Liver (tissue), 9 donors: ENCODE measurements around the gene UBR3. TPM values are rescaled to one million over a fixed set of nuclear protein-coding genes. Genes with fewer than 3 reads are reported as not detected.

ENCODE experiments used
- DNase-seq: peaks from one replicate; pipeline ENCODE4 v3.0.0-alpha.2; 2017; ENCODE audit warnings: low spot score
- H3K27ac ChIP-seq, 2 donors: one replicate each; pipeline ENCODE4 v1.7.0; 2013; ENCODE audit warnings: inconsistent platforms in 2 of 2, low read length in 2 of 2, control low read depth in 1 of 2, low read depth in 1 of 2, mild to moderate bottlenecking in 1 of 2
- H3K27me3 ChIP-seq, 4 donors: one replicate each; pipeline versions ENCODE4 v1.6.1 to v1.7.0; 2013; ENCODE audit warnings: low read length in 3 of 4, inconsistent platforms in 1 of 4, mild to moderate bottlenecking in 1 of 4, moderate library complexity in 1 of 4; ENCODE audit not compliant: control insufficient read depth in 4 of 4, insufficient read depth in 4 of 4
- H3K36me3 ChIP-seq, 4 donors: one replicate each; pipeline versions ENCODE4 v1.6.1 to v1.7.0; 2013; ENCODE audit warnings: low read length in 3 of 4, mild to moderate bottlenecking in 3 of 4, low read depth in 1 of 4, moderate library complexity in 1 of 4; ENCODE audit not compliant: control insufficient read depth in 4 of 4, insufficient read depth in 3 of 4
- H3K4me1 ChIP-seq, 4 donors: one replicate each; pipeline versions ENCODE4 v1.6.1 to v1.7.0; 2013; ENCODE audit warnings: low read length in 3 of 4, mild to moderate bottlenecking in 3 of 4, moderate library complexity in 1 of 4; ENCODE audit not compliant: control insufficient read depth in 4 of 4, insufficient read depth in 4 of 4
- H3K4me3 ChIP-seq, 3 donors: one replicate each; pipeline versions ENCODE4 v1.6.1 to v1.7.0; 2013; ENCODE audit warnings: low read length in 3 of 3, control low read depth in 1 of 3, low read depth in 1 of 3, mild to moderate bottlenecking in 1 of 3
- H3K9ac ChIP-seq, 2 donors: one replicate each; pipeline ENCODE4 v1.7.0; 2013; ENCODE audit warnings: low read length in 2 of 2, mild to moderate bottlenecking in 2 of 2, moderate library complexity in 2 of 2, control low read depth in 1 of 2, low read depth in 1 of 2
- H3K9me3 ChIP-seq, 4 donors: one replicate each; pipeline versions ENCODE4 v1.6.1 to v1.7.0; 2013; ENCODE audit warnings: low read length in 3 of 4; ENCODE audit not compliant: control insufficient read depth in 4 of 4
- EGR1 ChIP-seq, 2 donors: IDR thresholded peaks; 2 replicates each; pipeline ENCODE4 v1.6.1; 2016 to 2018; ENCODE audit warnings: antibody characterized with exemption in 2 of 2, low read depth in 2 of 2
- FOXA1 ChIP-seq: IDR thresholded peaks from 2 replicates; pipeline ENCODE4 v1.6.1; 2016; ENCODE audit warnings: antibody characterized with exemption
- FOXA2 ChIP-seq: IDR thresholded peaks from 2 replicates; pipeline ENCODE4 v1.6.1; 2016; ENCODE audit warnings: antibody characterized with exemption
- GABPA ChIP-seq, 2 donors: IDR thresholded peaks in 1 of 2; conservative IDR thresholded peaks in 1 of 2; 2 replicates each; pipeline ENCODE4 v1.6.1; 2016; ENCODE audit warnings: antibody characterized with exemption in 2 of 2, mild to moderate bottlenecking in 1 of 2, moderate library complexity in 1 of 2
- HNF4A ChIP-seq, 2 donors: conservative IDR thresholded peaks; 2 replicates each; pipeline ENCODE4 v1.6.1; 2016; ENCODE audit warnings: antibody characterized with exemption in 2 of 2, mild to moderate bottlenecking in 2 of 2
- HNF4G ChIP-seq: IDR thresholded peaks from 2 replicates; pipeline ENCODE4 v1.6.1; 2016; ENCODE audit warnings: antibody characterized with exemption
- JUND ChIP-seq, 2 donors: IDR thresholded peaks; 2 replicates each; pipeline ENCODE4 v1.6.1; 2016; ENCODE audit warnings: antibody characterized with exemption in 2 of 2
- RAD21 ChIP-seq, 2 donors: IDR thresholded peaks; 2 replicates each; pipeline ENCODE4 v1.6.1; 2016; ENCODE audit warnings: antibody characterized with exemption in 2 of 2, mild to moderate bottlenecking in 2 of 2
- RXRA ChIP-seq, 2 donors: IDR thresholded peaks; 2 replicates each; pipeline ENCODE4 v1.6.1; 2017 to 2018; ENCODE audit warnings: antibody characterized with exemption in 2 of 2, mild to moderate bottlenecking in 1 of 2
- SP1 ChIP-seq: IDR thresholded peaks from 2 replicates; pipeline ENCODE4 v1.6.1; 2018; ENCODE audit warnings: antibody characterized with exemption, mild to moderate bottlenecking
- TAF1 ChIP-seq: conservative IDR thresholded peaks from 2 replicates; pipeline ENCODE4 v1.6.1; 2016; ENCODE audit warnings: antibody characterized with exemption, mild to moderate bottlenecking
- YY1 ChIP-seq: IDR thresholded peaks from 2 replicates; pipeline ENCODE4 v1.6.1; 2016; ENCODE audit warnings: antibody characterized with exemption, mild to moderate bottlenecking
- ZBTB33 ChIP-seq: IDR thresholded peaks from 2 replicates; pipeline ENCODE4 v1.6.1; 2016; ENCODE audit warnings: antibody characterized with exemption
- WGBS: extraction: QIAGEN DNeasy Blood & Tissue Kit; methylation state at CpG from one replicate; pipeline ENCODE4 v1.1.7; 2013; 5-methylcytosine and 5-hydroxymethylcytosine counted together
- polyA plus RNA-seq, 2 donors: library from polyadenylated mRNA; stranded (reverse) in 1 of 2; unstranded in 1 of 2; fragments of 200-250 nt in 1 of 2; fragments of >200 nt in 1 of 2; fragmentation: Nextera tagmentation in 1 of 2; extraction: Ambion mirVana in 1 of 2; gene quantifications; one replicate each; pipeline versions ENCODE4 v1.2.1 to v1.2.3, GENCODE V29; 2013 to 2015
- total RNA-seq, 2 donors: library from RNA; depleted of rRNA; stranded (reverse); fragments of >200 nt; gene quantifications; one replicate each; pipeline ENCODE4 v1.2.3, GENCODE V29; 2014
- TF ChIP-seq, protein P1 (sequence below): IDR thresholded peaks from 2 replicates; pipeline ENCODE4 v1.6.1; 2016; ENCODE audit warnings: antibody characterized with exemption
- TF ChIP-seq, protein P2 (sequence below): IDR thresholded peaks from 2 replicates; pipeline ENCODE4 v1.6.1; 2016; ENCODE audit warnings: antibody characterized with exemption, mild to moderate bottlenecking
- TF ChIP-seq, protein P3 (sequence below): fragments of 150-350 bp; IDR thresholded peaks from 2 replicates; pipeline ENCODE4 v1.5.1; 2017; ENCODE audit warnings: improper control_type of control experiment, low read depth, low read length; ENCODE audit not compliant: missing input control
- donor health status: healthy.
- donor health status: healthy.
- donor health status: healthy.
- donor health status: healthy.
- donor health status: healthy.

The UBR3 gene
- total and polyA plus RNA-seq, 4 donors, result 8.5 to 69.4 (median 28.4) TPM

GRCh38 chr2:170098626-170099312 is 271.5 kb downstream of the UBR3 start:
- no peak overlapping the region for H3K27ac ChIP-seq
- no peaks in the 10 kb centered on the region for H3K27me3 ChIP-seq
- H3K36me3 ChIP-seq, result no peaks in the 10 kb centered on the region
- H3K4me3 ChIP-seq, result no peak overlapping the region
- H3K4me1 ChIP-seq, result no peaks in the 10 kb centered on the region
- no peak for DNase-seq
- 78% methylated on average over 4 of the region's 4 CpGs for WGBS
- no peak for TF ChIP-seq FOXA1
- no peak for TF ChIP-seq HNF4G
- TF ChIP-seq EGR1 (IDR thresholded peaks at IDR 0.05; ENCODE audit: low read depth in 2 of 2), result no peak
- TF ChIP-seq, protein P1, sequence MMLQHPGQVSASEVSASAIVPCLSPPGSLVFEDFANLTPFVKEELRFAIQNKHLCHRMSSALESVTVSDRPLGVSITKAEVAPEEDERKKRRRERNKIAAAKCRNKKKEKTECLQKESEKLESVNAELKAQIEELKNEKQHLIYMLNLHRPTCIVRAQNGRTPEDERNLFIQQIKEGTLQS, result no peak
- no peak for TF ChIP-seq GABPA (IDR thresholded peaks at IDR 0.05 in 1 of 2, conservative IDR thresholded peaks at IDR 0.05 in 1 of 2)
- no peak for TF ChIP-seq SP1
- TF ChIP-seq TAF1, result no peak
- no peak for TF ChIP-seq RAD21 (IDR thresholded peaks at IDR 0.05)
- TF ChIP-seq, protein P2, sequence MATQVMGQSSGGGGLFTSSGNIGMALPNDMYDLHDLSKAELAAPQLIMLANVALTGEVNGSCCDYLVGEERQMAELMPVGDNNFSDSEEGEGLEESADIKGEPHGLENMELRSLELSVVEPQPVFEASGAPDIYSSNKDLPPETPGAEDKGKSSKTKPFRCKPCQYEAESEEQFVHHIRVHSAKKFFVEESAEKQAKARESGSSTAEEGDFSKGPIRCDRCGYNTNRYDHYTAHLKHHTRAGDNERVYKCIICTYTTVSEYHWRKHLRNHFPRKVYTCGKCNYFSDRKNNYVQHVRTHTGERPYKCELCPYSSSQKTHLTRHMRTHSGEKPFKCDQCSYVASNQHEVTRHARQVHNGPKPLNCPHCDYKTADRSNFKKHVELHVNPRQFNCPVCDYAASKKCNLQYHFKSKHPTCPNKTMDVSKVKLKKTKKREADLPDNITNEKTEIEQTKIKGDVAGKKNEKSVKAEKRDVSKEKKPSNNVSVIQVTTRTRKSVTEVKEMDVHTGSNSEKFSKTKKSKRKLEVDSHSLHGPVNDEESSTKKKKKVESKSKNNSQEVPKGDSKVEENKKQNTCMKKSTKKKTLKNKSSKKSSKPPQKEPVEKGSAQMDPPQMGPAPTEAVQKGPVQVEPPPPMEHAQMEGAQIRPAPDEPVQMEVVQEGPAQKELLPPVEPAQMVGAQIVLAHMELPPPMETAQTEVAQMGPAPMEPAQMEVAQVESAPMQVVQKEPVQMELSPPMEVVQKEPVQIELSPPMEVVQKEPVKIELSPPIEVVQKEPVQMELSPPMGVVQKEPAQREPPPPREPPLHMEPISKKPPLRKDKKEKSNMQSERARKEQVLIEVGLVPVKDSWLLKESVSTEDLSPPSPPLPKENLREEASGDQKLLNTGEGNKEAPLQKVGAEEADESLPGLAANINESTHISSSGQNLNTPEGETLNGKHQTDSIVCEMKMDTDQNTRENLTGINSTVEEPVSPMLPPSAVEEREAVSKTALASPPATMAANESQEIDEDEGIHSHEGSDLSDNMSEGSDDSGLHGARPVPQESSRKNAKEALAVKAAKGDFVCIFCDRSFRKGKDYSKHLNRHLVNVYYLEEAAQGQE, result no peak
- no peak overlapping the region for H3K9ac ChIP-seq
- H3K9me3 ChIP-seq, result peaks cover 0 to 4% (median 0%) of the 10 kb centered on the region in 4 donors

DNA sequence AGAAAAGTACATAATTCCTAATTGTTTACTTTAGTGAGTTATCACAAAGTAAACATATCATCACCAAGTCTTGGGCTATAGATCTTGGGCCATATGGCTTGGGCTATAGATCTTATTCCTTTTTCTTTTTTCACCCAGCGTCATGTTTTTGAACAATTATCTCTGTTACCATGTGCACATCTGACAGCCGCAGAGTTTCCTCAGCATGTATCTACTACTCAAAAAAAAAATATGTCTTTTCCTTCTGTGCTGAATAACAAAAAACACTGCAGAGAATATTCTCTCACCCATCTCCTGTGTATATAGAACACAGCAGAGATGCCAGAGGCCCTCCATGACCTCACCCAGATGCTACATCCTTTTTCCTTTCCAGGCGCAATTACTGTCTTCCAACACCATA is 274.5 kb downstream of the UBR3 start:
- Histone ChIP-seq H3K36me3 (no peaks in the 10 kb centered on the region), H3K27ac (no peak overlapping the region), H3K4me1 (no peaks in the 10 kb centered on the region), H3K4me3 (no peak overlapping the region), H3K9ac (no peak overlapping the region), H3K9me3 (peaks cover 0 to 4% (median 0%) of the 10 kb centered on the region in 4 donors), H3K27me3 (no peaks in the 10 kb centered on the region)
- WGBS, result 72% methylated on average over 3 of the region's 3 CpGs
- no peak for DNase-seq
- TF ChIP-seq, protein P3, sequence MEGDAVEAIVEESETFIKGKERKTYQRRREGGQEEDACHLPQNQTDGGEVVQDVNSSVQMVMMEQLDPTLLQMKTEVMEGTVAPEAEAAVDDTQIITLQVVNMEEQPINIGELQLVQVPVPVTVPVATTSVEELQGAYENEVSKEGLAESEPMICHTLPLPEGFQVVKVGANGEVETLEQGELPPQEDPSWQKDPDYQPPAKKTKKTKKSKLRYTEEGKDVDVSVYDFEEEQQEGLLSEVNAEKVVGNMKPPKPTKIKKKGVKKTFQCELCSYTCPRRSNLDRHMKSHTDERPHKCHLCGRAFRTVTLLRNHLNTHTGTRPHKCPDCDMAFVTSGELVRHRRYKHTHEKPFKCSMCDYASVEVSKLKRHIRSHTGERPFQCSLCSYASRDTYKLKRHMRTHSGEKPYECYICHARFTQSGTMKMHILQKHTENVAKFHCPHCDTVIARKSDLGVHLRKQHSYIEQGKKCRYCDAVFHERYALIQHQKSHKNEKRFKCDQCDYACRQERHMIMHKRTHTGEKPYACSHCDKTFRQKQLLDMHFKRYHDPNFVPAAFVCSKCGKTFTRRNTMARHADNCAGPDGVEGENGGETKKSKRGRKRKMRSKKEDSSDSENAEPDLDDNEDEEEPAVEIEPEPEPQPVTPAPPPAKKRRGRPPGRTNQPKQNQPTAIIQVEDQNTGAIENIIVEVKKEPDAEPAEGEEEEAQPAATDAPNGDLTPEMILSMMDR, result no peak
- TF ChIP-seq HNF4A (conservative IDR thresholded peaks at IDR 0.05) (no peak), RXRA (IDR thresholded peaks at IDR 0.05) (no peak), FOXA1 (no peak), FOXA2 (no peak), YY1 (no peak), JUND (IDR thresholded peaks at IDR 0.05) (no peak), TAF1 (no peak), EGR1 (IDR thresholded peaks at IDR 0.05; ENCODE audit: low read depth in 2 of 2) (no peak), ZBTB33 (no peak), GABPA (IDR thresholded peaks at IDR 0.05 in 1 of 2, conservative IDR thresholded peaks at IDR 0.05 in 1 of 2) (no peak)
